ENCODE measurements around the gene NT5M. TPM values are rescaled to one million over a fixed set of nuclear protein-coding genes. Genes with fewer than 3 reads are reported as not detected.

The NT5M gene
- total RNA-seq, 1 donor from 2014 or later = 4.1 TPM

DNA sequence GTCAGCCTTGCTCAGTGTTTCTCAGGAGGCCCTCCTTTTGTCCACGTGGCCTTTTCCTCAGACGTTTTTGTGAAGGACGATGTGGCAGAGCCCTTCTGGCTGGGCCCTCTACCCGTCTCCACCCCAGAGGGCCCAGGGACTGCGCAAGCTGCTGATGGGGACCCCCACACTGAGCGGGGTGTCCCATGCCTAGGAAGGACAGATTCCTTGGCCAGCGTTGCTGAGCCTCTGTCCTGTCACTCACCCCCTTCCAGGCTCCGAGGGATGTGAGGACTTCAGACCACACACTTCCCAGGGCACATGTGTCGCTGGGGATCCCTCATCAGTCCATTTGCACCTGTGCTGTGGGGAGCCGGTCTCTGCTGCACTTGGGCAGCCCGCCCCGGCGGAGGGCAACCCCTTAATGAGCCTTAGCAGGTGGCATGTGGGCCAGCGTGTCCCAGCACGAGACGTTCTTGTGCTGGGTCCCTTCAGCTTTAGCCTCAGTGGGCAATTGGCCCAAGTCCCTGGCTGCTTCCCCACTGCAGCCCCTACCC, 48.3 kb downstream of the NT5M start:
- H3K36me3 ChIP-seq = no peaks in the 10 kb centered on the region
- no peaks in the 10 kb centered on the region for H3K4me1 ChIP-seq
- H3F3A ChIP-seq (ENCODE audit: low read depth) = no peaks in the 10 kb centered on the region
- no peaks in the 10 kb centered on the region for H3K9me3 Mint-ChIP-seq
- H3K4me2 ChIP-seq = no peak overlapping the region
- peaks cover 21% of the 10 kb centered on the region for H3K4me1 Mint-ChIP-seq
- H3K79me2 ChIP-seq (ENCODE audit: low read depth) = no peaks in the 10 kb centered on the region
- no peaks in the 10 kb centered on the region for H3K9me3 ChIP-seq (ENCODE audit: low read depth)
- H3K9ac ChIP-seq = no peak overlapping the region
- H3K4me3 Mint-ChIP-seq = no peak overlapping the region
- no peak overlapping the region for H3K4me3 ChIP-seq
- H3K27me3 Mint-ChIP-seq (ENCODE audit: insufficient read depth, low read depth) = no peaks in the 10 kb centered on the region
- H4K20me1 ChIP-seq (ENCODE audit: low read depth) = no peaks in the 10 kb centered on the region
- no peak for DNase-seq (ENCODE audit: low spot score)
- H2AFZ ChIP-seq (replicated peaks) = no peak overlapping the region
- no peaks in the 10 kb centered on the region for H3K27me3 ChIP-seq
- no peaks in the 10 kb centered on the region for H3K36me3 Mint-ChIP-seq
- no peak overlapping the region for H3K27ac ChIP-seq
- H3K27ac Mint-ChIP-seq = no peak overlapping the region
- TF ChIP-seq EZH2phosphoT487 (IDR thresholded peaks at IDR 0.05) (no peak), EZH2 (IDR thresholded peaks at IDR 0.05) (no peak)
- TF ChIP-seq, protein P1, sequence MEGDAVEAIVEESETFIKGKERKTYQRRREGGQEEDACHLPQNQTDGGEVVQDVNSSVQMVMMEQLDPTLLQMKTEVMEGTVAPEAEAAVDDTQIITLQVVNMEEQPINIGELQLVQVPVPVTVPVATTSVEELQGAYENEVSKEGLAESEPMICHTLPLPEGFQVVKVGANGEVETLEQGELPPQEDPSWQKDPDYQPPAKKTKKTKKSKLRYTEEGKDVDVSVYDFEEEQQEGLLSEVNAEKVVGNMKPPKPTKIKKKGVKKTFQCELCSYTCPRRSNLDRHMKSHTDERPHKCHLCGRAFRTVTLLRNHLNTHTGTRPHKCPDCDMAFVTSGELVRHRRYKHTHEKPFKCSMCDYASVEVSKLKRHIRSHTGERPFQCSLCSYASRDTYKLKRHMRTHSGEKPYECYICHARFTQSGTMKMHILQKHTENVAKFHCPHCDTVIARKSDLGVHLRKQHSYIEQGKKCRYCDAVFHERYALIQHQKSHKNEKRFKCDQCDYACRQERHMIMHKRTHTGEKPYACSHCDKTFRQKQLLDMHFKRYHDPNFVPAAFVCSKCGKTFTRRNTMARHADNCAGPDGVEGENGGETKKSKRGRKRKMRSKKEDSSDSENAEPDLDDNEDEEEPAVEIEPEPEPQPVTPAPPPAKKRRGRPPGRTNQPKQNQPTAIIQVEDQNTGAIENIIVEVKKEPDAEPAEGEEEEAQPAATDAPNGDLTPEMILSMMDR (IDR thresholded peaks at IDR 0.05) = no peak

DNA sequence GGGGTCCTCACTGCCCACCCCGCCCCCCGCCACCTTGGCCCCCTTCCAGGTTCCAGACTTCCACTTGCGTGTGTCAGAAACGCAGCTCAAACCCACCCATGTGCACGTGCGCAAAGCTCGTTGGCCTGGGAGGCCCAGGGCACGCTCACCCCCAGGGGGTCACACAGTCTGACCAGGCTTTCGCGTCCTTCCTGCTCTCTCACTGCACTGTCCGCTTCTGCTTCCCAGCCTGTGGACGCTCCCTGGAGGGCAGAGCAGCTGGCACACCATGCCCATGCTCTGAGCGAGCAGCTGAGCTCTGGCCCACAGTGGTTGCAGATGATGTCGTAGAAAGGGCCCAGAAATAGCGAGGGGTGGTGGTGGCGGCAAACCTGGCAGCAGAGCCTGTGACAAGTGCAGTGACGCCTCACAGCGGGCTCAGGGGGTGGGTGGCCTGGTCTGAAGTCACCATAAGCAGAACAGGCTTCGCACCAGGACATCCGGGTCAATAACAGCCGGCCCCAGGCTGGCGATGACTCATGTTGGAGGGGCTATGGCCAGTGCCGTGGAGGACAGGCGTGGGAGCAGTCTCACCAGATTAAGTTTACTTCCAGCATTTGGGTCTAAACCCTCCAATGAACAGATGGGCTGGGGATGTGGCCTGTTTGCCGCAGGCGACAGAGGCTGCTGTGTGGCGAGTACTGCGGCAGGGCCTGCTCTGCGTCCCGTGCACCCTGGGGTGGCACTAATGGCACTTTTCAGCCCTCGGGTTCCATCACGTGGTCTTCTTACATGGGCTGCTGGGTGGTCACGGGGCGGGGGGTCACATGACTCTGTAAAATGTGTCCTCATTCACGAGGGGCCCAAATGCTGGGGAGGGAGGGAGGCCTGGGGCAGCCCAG, 49.0 kb downstream of the NT5M start:
- H3K4me3 Mint-ChIP-seq = no peak overlapping the region
- no peaks in the 10 kb centered on the region for H3F3A ChIP-seq (ENCODE audit: low read depth)
- no peaks in the 10 kb centered on the region for H3K27me3 Mint-ChIP-seq (ENCODE audit: insufficient read depth, low read depth)
- peak overlapping the region; percentile 82 for H3K27ac Mint-ChIP-seq
- no peak overlapping the region for H3K4me3 ChIP-seq
- TF ChIP-seq, protein P1 (IDR thresholded peaks at IDR 0.05) = no peak
- no peak for TF ChIP-seq EZH2 (IDR thresholded peaks at IDR 0.05)
- H3K4me1 Mint-ChIP-seq = peaks cover 21% of the 10 kb centered on the region
- H3K9ac ChIP-seq = no peak overlapping the region
- no peaks in the 10 kb centered on the region for H3K36me3 ChIP-seq
- H3K27me3 ChIP-seq = no peaks in the 10 kb centered on the region
- H3K9me3 Mint-ChIP-seq = no peaks in the 10 kb centered on the region
- no peak overlapping the region for H3K4me2 ChIP-seq
- H2AFZ ChIP-seq (replicated peaks) = no peak overlapping the region
- no peak overlapping the region for H3K27ac ChIP-seq
- no peak for DNase-seq (ENCODE audit: low spot score)
- no peaks in the 10 kb centered on the region for H3K9me3 ChIP-seq (ENCODE audit: low read depth)
- no peaks in the 10 kb centered on the region for H4K20me1 ChIP-seq (ENCODE audit: low read depth)
- no peaks in the 10 kb centered on the region for H3K79me2 ChIP-seq (ENCODE audit: low read depth)
- no peaks in the 10 kb centered on the region for H3K4me1 ChIP-seq
- H3K36me3 Mint-ChIP-seq = no peaks in the 10 kb centered on the region

DNA sequence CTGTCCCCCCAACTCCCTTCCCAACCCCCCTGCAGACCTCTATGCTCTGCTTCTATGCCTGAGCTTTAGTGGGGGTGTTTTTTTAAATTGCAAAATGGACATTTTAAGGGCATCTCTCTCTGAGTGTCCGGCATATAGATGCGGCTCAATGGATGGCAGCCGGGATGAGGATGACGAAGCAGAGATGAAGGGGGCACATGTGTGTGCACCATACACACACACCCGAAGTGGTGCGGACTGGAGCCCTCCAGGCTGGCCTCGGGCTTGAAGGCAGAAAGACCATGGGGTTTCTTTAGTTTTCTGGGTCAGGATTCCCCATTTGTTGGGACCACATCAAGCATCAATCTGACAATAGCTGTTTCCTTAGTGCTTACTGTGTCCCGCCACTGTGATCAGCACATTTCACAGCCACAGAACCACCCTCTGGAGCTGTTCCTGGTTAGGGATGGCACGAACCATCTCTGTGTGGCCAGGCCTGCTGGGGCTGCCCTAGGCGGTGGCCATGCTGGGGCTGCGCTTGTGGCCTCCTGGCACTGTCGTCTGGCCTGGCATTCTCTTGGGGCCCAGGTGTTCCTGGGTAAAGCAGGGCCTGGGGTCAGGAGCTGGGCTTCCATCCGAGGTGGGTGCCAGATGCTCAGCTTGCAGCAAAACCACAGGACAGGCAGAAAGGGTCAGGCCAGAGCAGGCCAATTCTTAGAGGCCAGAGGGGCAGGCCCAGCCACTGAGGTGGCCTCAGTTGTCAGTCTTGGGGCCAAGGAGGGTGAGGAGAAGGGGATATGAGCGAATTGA, 49.9 kb downstream of the NT5M start:
- H3K36me3 Mint-ChIP-seq = no peaks in the 10 kb centered on the region
- no peak overlapping the region for H3K4me3 Mint-ChIP-seq
- no peak overlapping the region for H2AFZ ChIP-seq (replicated peaks)

More for the DNA sequence above, 49.9 kb downstream of the NT5M start:
- Histone ChIP-seq H3K36me3 (no peaks in the 10 kb centered on the region), H3K9me3 (ENCODE audit: low read depth) (no peaks in the 10 kb centered on the region), H3K79me2 (ENCODE audit: low read depth) (no peaks in the 10 kb centered on the region), H3K9ac (no peak overlapping the region), H3K4me1 (no peaks in the 10 kb centered on the region), H3F3A (ENCODE audit: low read depth) (no peaks in the 10 kb centered on the region), H3K4me3 (no peak overlapping the region), H3K4me2 (no peak overlapping the region), H3K27me3 (no peaks in the 10 kb centered on the region), H4K20me1 (ENCODE audit: low read depth) (no peaks in the 10 kb centered on the region), H3K27ac (no peak overlapping the region)
- H3K27me3 Mint-ChIP-seq (ENCODE audit: insufficient read depth, low read depth) = peaks cover 2% of the 10 kb centered on the region
- DNase-seq (ENCODE audit: low spot score) = no peak
- TF ChIP-seq EZH2phosphoT487 (IDR thresholded peaks at IDR 0.05) = no peak
- TF ChIP-seq EZH2 (IDR thresholded peaks at IDR 0.05) = no peak
- TF ChIP-seq, protein P1 (IDR thresholded peaks at IDR 0.05) = no peak
- peak overlapping the region; percentile 85 for H3K27ac Mint-ChIP-seq
- H3K9me3 Mint-ChIP-seq = no peaks in the 10 kb centered on the region
- H3K4me1 Mint-ChIP-seq = peaks cover 21% of the 10 kb centered on the region
